NCI-H2107 treated with DMSO at 0.1 percent for 48 hours (cell line): ENCODE data around the gene BOLA1.
A peak's percentile ranks its signal among the peaks of the same experiment; 100 is the strongest.
"Not testable (repeated sequence)": the region's sequence is repeated elsewhere in the genome, so short reads cannot be mapped to it uniquely, and the experiment has no call there.

Source experiments
- DNase-seq: peaks from one replicate; lab custom pipeline; 2025; ENCODE audit not compliant: unreplicated experiment; lab: John Stamatoyannopoulos, UW

Gene BOLA1, protein sequence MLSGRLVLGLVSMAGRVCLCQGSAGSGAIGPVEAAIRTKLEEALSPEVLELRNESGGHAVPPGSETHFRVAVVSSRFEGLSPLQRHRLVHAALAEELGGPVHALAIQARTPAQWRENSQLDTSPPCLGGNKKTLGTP

DNA sequence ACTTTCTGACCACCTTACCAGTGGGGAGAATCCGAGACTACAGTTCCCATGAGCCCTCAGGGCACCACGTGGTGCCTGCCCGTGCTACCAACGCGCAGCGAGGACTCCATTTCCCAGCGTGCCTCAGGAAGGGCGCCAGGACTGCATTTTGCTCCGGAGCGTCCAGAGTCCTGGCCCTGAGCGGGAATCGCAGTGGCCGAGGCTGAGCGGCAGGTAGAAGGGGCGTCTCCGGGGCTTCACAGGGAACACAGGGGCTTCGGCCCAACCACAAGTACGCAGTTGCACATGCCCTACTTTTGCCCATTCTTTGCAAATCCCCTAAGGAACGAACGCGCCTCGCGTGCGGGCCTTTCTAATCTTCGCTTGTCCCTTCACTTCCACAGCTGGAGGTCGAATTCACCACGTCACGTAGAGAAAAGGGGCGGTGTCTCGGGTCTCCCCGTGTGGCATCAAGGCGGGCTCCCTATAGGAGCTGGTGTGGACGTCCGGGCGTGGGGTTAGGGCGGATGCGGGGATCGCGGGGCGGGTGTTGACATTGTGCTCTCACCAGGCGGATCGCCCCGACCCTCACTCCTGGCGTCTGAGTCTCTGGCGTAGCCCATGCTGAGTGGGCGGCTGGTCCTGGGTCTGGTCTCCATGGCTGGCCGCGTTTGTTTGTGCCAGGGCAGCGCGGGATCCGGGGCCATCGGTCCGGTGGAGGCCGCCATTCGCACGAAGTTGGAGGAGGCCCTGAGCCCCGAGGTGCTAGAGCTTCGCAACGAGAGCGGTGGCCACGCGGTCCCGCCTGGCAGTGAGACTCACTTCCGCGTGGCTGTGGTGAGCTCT is at the start of gene BOLA1:
Gene BOLA1 (plus strand): TSS at position 109 of the 825 bp plus-strand sequence. CDS start 492 bp downstream, at position 601.
- peak; percentile 89 for DNase-seq

DNA sequence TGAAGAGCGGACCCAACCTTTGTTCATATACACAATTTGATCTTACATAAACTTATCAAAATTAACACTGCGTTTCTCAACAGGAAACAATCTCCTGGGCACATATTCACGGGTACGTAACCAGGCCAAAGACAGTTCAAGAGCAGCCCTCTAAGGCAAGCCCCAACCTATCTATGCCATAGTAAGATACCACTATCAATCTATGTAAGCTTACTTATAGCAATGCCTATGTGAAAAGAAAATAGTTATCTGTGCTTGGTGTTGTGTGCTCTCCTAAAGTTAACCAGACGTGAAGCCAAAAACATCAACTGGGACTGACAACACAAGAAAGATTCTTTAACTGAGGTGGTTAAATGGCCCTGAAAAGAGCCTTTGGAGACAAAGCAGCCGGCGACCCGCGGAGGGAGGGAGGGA is 49.4 kb upstream of the BOLA1 start:
- peak; percentile 41 for DNase-seq

DNA sequence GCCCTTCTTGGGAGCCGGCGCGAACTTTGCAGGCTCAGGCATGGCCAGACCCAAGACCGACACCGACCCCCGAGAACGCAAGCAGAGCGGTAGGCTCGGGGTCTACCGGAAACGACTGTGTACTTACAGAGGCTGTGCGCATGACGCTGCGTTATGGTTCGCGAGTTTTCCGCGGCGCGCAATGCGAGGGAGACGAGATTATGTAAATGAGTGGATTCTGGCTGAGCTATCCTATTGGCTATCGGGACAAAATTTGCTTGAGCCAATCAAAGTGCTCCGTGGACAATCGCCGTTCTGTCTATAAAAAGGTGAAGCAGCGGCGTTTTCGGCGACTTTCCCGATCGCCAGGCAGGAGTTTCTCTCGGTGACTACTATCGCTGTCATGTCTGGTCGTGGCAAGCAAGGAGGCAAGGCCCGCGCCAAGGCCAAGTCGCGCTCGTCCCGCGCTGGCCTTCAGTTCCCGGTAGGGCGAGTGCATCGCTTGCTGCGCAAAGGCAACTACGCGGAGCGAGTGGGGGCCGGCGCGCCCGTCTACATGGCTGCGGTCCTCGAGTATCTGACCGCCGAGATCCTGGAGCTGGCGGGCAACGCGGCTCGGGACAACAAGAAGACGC is 48.5 kb upstream of the BOLA1 start:
- DNase-seq: not testable (repeated sequence)

DNA sequence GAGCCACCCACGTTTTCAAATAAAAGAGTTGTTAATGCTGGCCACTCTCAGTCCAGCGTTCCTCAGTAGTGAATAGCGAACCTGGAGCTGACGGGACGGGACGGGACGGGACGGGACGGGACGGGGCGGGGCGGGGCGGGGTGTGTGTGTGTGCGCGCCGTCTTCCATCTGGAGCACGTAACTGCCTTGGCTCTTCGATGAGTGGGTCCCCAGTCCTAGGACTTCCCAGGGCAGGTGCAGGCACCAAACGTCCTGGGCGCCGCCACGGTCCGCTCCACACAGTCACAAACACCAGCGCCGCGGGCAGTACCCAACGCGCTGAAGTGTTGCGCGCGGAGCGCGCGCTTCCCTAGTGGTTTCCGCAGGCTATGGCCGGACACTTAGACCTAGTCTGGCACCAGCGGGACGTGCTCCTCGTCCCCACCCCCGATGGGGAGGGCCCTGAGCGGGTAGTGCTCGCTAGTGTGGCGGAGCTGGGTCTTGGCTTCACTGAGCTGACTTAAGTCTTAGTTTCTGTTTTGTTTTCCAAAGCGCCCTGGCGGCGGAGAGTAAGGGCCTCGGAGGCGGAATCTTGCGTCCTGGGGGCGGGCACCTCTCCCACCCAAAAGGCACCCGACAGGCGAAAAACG is 47.7 kb upstream of the BOLA1 start:
- DNase-seq: not testable (repeated sequence)

DNA sequence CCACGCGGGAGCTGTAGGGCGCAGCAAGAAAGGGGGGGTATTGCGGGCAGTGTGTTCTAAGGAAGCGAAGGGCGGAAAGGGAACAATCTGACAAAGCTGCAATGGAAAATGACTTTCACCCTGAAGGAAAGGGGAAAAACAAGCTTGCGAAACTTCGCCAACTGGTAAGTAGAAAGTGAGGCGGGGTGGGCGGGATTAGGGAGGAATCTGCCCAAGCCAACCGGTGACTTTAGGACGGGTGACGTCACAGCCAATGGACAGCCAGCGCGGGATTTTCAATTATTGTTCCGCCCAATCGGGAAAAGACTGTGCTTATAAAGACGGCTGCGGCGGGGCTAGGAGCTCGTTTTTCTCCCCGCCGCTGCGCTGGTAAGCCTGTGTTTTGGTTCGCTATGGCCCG is 47.1 kb upstream of the BOLA1 start:
- DNase-seq: not testable (repeated sequence)

GRCh38 chr1:149860271-149860670 is 39.1 kb upstream of the BOLA1 start:
- DNase-seq: not testable (repeated sequence)

DNA sequence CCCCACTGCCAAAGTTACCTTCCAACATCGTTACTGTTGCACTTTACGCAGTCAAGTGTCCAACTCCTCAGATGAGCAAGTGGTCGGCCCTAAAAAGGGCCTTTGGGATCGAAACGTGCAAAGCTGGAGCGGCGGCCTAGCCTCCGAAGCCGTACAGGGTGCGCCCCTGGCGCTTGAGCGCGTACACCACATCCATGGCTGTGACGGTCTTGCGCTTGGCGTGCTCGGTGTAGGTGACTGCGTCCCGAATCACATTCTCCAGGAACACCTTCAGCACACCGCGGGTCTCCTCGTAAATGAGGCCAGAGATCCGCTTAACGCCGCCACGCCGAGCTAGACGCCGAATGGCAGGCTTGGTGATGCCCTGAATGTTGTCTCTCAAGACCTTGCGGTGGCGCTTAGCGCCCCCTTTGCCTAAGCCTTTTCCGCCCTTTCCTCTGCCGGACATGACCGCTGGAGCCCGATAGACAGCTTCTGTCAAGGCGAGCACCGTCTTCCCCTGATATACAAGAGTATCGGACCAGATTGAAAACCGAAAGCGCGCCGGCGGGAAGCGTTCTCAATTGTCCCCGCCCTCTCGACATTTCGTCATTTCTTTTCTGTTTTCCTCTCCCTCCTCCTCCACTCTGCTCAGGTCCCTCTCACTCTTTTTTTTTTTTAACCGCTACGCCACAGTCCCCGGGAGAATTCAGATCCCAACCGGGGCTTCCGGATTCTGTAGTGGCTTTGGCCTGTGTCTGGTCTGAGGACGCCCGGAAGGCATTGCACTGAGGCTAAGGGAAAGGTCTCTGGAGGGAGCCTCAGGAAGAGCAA is 38.5 kb upstream of the BOLA1 start:
- not testable (repeated sequence) for DNase-seq

DNA sequence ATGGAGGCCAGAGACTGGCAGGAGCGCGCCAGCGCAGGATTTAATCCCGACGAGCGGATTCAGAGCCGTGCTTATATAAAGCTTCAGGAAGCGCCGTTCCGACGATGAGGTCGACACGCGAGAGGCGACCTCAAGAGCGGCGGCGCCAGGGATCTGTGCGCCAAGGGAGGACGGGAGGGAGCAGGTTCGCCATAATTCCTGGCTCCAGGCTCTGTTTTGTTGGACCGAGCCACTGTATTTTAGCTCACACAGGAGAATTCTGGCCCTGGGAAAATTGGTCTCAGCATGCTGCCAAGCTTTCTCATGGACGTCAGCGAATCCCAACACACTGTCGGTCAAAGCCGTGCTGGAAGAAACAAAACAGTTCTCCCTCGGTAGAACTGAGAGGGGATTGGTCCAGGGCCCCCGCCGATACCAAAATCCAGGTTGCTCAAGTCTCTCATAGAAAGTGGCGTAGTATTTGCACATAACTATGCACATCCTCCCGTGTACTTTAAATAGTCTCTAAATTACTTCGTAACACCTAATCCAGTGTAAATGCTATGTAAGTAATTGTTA is 37.8 kb upstream of the BOLA1 start:
- not testable (repeated sequence) for DNase-seq

GRCh38 chr1:149866887-149867286 is 32.5 kb upstream of the BOLA1 start:
- not testable (repeated sequence) for DNase-seq

- DNase-seq: not testable (repeated sequence)
Observed at GRCh38 chr1:149873060-149873459, 26.3 kb upstream of the BOLA1 start.

- DNase-seq: no peak
Observed at GRCh38 chr1:149877211-149877946, 22.0 kb upstream of the BOLA1 start.

GRCh38 chr1:149879556-149879955 is 19.8 kb upstream of the BOLA1 start:
- DNase-seq: no peak

- no peak for DNase-seq
Observed at GRCh38 chr1:149881876-149882275, 17.5 kb upstream of the BOLA1 start.

DNA sequence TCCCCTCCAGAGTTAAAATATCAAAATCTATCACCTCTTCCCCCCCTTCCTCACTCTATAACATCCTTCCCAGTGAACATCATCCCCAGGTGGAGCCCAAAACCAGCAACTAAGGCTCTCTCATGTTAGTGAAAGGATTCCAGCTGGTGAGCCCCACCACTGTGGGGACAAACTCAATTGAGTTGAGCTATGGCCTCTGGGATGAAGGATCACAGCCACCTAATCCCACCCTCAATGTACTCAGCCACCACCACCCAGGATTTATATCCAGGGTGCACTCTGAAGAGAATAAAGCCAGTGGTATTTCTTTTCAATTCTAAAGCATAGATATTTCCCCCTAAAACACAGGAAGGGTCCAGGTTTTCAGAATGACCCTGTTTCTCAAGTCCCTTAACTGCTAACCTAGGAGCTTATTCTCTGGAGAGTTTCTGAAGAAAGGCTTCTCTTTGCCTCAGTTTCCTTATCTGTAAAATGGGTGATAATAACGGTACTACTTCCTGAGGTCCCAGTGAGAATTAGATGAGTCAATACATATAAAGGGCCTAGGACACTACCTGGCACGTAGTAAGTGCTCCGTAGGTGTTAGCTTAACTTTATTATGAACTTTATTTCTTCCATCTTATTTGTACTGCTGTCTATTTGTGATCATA is 15.6 kb upstream of the BOLA1 start:
- DNase-seq: no peak

- peak; percentile 57 for DNase-seq
Observed at GRCh38 chr1:149884433-149885338, 14.7 kb upstream of the BOLA1 start.

GRCh38 chr1:149885339-149886120 is 13.8 kb upstream of the BOLA1 start:
- DNase-seq: peak; percentile 92

DNA sequence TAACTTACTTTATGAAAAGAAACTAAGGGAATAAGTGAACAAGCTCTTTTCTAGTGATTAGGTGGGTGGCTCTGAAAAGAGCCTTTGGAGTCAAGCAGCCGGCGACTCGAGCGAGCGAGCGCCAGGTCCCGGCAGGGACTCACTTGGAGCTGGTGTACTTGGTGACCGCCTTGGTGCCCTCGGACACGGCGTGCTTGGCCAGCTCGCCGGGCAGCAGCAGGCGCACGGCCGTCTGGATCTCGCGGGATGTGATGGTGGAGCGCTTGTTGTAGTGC is 13.3 kb upstream of the BOLA1 start:
- not testable (repeated sequence) for DNase-seq
